Thyroid gland (tissue), 4 donors: ENCODE data around the gene TNS4.

Source experiments
- POLR2A ChIP-seq, 2 donors: fragments of 450-650 bp; IDR thresholded peaks; one replicate each; pipeline ENCODE4 v1.6.1; 2017; ENCODE audit warnings: antibody characterized with exemption in 2 of 2, mild to moderate bottlenecking in 2 of 2, moderate library complexity in 1 of 2
- TF ChIP-seq, protein P1 (sequence below), 6 experiments: fragments of 200-600 bp in 3 of 6; fragments of 450-650 bp in 3 of 6; sonication (generic) in 3 of 6; IDR thresholded peaks; one replicate each; pipeline ENCODE4 v1.5.1; 2016 to 2019; ENCODE audit warnings: antibody characterized with exemption in 6 of 6, mild to moderate bottlenecking in 2 of 6, inconsistent platforms in 1 of 6, moderate library complexity in 1 of 6

DNA sequence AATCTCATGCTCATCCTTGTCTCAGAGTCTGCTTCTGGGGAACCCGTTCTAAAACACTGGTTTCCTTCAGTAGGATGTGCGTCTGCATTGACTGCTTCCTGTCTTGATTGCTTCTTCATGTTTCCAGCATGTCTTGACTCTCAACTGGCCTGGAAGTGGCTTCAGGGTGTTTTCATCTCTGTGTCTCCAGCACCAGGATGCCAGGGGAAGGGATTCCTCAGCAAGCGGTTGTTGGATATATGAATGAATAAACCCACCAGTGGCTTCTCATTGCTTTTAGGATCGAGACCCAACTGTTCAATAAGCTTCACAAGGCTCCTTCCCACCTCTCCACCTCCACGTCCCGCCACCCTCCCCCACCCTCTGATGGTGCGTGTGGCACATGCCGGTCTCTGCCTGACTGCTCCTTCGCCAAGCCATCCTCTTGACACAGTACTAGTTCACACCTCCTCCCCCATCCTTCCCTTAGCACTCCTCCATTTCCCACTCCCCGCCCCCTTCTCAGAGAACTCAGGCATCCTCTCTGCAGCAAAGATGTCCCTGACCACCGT lies 14.1 kb upstream of the TNS4 start:
- TF ChIP-seq, protein P1, sequence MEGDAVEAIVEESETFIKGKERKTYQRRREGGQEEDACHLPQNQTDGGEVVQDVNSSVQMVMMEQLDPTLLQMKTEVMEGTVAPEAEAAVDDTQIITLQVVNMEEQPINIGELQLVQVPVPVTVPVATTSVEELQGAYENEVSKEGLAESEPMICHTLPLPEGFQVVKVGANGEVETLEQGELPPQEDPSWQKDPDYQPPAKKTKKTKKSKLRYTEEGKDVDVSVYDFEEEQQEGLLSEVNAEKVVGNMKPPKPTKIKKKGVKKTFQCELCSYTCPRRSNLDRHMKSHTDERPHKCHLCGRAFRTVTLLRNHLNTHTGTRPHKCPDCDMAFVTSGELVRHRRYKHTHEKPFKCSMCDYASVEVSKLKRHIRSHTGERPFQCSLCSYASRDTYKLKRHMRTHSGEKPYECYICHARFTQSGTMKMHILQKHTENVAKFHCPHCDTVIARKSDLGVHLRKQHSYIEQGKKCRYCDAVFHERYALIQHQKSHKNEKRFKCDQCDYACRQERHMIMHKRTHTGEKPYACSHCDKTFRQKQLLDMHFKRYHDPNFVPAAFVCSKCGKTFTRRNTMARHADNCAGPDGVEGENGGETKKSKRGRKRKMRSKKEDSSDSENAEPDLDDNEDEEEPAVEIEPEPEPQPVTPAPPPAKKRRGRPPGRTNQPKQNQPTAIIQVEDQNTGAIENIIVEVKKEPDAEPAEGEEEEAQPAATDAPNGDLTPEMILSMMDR (IDR thresholded peaks at IDR 0.05): no peak
- TF ChIP-seq POLR2A (IDR thresholded peaks at IDR 0.05): no peak
